ENCODE measurements around the gene F8A1.

GRCh38 chrX:154902408-154902807, 16.3 kb downstream of the F8A1 start:
- no peak for TF ChIP-seq POLR2A (IDR thresholded peaks at IDR 0.05)
- TF ChIP-seq CTCF (IDR thresholded peaks at IDR 0.05), result no peak

Measured in heart left ventricle (tissue), 13 donors.